ENCODE data around the gene SPDEF.

DNA sequence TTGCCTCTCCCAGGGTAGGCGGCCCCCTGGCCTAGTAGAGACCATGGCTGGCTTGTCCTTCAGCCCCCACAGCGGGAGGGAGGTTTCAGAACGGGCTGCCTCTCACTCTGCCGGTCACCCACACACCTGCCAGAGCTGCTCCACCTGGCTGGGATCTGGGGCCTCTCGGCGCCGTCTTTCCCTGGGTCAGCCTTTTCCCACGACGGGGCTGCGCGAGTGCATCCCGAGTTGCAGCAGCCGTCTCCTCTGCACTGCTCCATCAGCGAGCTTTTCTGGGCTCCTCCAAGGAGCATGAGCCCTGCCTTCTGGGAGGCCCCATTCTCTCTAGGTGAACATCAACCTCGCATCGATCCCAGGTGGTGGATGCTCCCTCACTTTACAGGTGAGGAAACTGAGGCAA, 15.9 kb upstream of the SPDEF start:
- TF ChIP-seq, protein P1, sequence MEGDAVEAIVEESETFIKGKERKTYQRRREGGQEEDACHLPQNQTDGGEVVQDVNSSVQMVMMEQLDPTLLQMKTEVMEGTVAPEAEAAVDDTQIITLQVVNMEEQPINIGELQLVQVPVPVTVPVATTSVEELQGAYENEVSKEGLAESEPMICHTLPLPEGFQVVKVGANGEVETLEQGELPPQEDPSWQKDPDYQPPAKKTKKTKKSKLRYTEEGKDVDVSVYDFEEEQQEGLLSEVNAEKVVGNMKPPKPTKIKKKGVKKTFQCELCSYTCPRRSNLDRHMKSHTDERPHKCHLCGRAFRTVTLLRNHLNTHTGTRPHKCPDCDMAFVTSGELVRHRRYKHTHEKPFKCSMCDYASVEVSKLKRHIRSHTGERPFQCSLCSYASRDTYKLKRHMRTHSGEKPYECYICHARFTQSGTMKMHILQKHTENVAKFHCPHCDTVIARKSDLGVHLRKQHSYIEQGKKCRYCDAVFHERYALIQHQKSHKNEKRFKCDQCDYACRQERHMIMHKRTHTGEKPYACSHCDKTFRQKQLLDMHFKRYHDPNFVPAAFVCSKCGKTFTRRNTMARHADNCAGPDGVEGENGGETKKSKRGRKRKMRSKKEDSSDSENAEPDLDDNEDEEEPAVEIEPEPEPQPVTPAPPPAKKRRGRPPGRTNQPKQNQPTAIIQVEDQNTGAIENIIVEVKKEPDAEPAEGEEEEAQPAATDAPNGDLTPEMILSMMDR (IDR thresholded peaks at IDR 0.05): no peak
- no peak for TF ChIP-seq POLR2A (IDR thresholded peaks at IDR 0.05)
